Panc1 (cell line): ENCODE measurements around the gene RNF135.

Source experiments
- POLR2AphosphoS5 ChIP-seq: IDR thresholded peaks from 2 replicates; pipeline ENCODE4 v1.6.1; 2012; ENCODE audit warnings: mild to moderate bottlenecking, low read depth, low read length, moderate library complexity
- REST ChIP-seq, 2 experiments: IDR thresholded peaks; 2 replicates each; pipeline ENCODE4 v1.6.1; 2011 to 2012; ENCODE audit warnings: low read depth in 2 of 2, control low read depth in 1 of 2, low read length in 1 of 2, mild to moderate bottlenecking in 1 of 2, moderate library complexity in 1 of 2; ENCODE audit not compliant: insufficient read depth in 1 of 2
- TF ChIP-seq, protein P1 (sequence below): fragments of 450-650 bp; IDR thresholded peaks from 2 replicates; pipeline ENCODE4 v1.5.1; 2017; ENCODE audit warnings: mild to moderate bottlenecking

GRCh38 chr17:30982855-30983254 lies 12.0 kb downstream of the RNF135 start:
- TF ChIP-seq, protein P1, sequence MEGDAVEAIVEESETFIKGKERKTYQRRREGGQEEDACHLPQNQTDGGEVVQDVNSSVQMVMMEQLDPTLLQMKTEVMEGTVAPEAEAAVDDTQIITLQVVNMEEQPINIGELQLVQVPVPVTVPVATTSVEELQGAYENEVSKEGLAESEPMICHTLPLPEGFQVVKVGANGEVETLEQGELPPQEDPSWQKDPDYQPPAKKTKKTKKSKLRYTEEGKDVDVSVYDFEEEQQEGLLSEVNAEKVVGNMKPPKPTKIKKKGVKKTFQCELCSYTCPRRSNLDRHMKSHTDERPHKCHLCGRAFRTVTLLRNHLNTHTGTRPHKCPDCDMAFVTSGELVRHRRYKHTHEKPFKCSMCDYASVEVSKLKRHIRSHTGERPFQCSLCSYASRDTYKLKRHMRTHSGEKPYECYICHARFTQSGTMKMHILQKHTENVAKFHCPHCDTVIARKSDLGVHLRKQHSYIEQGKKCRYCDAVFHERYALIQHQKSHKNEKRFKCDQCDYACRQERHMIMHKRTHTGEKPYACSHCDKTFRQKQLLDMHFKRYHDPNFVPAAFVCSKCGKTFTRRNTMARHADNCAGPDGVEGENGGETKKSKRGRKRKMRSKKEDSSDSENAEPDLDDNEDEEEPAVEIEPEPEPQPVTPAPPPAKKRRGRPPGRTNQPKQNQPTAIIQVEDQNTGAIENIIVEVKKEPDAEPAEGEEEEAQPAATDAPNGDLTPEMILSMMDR = no peak
- no peak for TF ChIP-seq REST (IDR thresholded peaks at IDR 0.05; ENCODE audit: insufficient read depth in 1 of 2, low read depth in 2 of 2, low read length in 1 of 2)
- TF ChIP-seq POLR2AphosphoS5 = no peak
